LHCN-M2 (cell line): ENCODE results near the gene AHCY. TPM values are rescaled to one million over a fixed set of nuclear protein-coding genes. Genes with fewer than 3 reads are reported as not detected.
A peak's percentile ranks its signal among the peaks of the same experiment; 100 is the strongest.
"Not testable (repeated sequence)": the region's sequence is repeated elsewhere in the genome, so short reads cannot be mapped to it uniquely, and the experiment has no call there.

Experiments used
- DNase-seq: peaks from one replicate; pipeline ENCODE4 v3.0.0-alpha.2; 2012; ENCODE audit warnings: low read depth
- total RNA-seq: library from RNA; depleted of rRNA; stranded (reverse); fragments of >200 nt; gene quantifications from 2 replicates; pipeline ENCODE4 v1.2.3, GENCODE V29; 2014

The AHCY gene
- total RNA-seq, 1 experiment from 2014 or later, result 141 TPM

- no peak for DNase-seq
These were observed 3.4 kb downstream of the AHCY start for GRCh38 chr20:34299556-34300255.

DNA sequence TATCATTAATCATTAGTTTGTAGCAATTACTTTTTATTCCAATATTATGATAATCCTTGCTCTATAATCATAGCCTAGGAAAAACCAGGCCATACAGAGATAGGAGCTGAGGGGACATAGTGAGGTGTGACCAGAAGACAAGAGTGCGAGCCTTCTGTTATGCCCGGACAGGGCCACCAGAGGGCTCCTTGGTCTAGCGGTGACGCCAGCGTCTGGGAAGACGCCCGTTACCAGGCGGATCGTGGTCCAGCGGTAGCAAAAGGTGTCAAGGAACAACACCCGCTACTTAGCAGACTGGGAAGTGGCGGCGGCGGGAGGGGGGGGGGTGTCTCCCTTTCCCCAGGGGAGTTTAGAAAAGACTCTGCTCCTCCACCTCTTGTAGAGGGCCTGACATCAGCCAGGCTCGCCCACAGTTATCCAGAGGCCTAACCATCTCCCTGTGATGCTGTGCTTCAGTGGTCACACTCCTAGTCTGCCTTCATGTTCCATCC is 4.8 kb downstream of the AHCY start:
- not testable (repeated sequence) for DNase-seq

DNA sequence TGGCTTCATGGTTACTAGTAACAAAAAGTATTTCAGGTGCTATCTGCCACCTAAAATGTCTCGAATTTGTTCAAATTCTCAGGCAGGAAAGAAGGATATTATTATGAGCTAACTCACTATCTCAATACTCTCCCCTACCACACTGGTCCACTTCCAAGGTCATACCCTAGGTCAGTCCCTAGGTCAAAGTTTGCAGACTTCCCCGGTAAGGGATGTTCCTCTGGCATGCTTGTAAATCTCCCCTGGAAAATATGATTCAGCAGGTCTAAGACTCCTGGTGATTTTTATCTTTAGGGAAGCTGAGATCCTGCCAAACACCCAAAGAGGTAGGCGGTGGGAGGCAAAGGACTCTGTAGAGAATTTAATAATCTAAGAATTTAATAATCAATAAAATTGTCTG is 6.7 kb downstream of the AHCY start:
- no peak for DNase-seq

DNA sequence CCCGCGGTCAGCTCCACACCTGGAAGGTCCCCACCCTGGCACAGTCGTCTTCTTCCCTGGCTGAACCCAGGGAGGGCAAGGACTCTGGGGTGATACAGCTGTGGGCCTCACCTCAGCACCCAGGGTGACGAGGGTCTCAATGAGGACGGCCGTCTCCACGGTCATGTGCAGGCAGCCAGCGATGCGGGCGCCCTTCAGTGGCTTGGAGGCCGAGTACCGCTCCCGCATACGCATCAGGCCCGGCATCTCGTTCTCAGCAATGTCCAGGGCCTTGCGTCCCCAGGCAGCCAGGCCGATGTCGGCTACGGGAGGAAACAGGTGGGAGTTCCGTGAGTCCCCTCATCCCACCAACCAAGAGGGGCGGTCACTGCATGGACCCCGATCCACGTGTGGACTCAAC is 7.9 kb downstream of the AHCY start:
- no peak for DNase-seq

DNA sequence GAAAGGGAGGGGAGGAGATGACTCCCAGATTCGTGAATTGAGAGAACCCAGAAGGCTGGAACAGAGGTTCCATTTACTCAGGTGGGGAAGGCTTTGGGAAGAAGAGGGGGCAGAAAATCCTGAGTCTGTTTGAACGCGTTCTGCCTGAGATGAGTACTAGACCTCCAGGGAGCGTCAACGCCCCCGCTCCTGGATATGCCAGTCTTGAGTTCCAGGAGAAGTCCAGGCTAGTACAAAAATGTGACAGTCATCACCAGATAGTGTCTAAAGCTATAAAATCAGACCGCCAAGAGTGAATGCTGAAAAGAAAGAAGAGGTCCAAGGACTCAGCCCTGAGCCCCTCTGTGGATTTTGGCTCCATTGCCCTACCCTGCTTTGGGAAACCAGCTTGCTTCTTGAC is 8.6 kb downstream of the AHCY start:
- DNase-seq, result no peak

- DNase-seq, result no peak
These were observed 9.6 kb downstream of the AHCY start for GRCh38 chr20:34293589-34293988.

GRCh38 chr20:34293119-34293518 is 10.0 kb downstream of the AHCY start:
- DNase-seq, result no peak

GRCh38 chr20:34292496-34292895 is 10.7 kb downstream of the AHCY start:
- DNase-seq, result no peak

GRCh38 chr20:34290471-34290870 is 12.7 kb downstream of the AHCY start:
- DNase-seq, result no peak

DNA sequence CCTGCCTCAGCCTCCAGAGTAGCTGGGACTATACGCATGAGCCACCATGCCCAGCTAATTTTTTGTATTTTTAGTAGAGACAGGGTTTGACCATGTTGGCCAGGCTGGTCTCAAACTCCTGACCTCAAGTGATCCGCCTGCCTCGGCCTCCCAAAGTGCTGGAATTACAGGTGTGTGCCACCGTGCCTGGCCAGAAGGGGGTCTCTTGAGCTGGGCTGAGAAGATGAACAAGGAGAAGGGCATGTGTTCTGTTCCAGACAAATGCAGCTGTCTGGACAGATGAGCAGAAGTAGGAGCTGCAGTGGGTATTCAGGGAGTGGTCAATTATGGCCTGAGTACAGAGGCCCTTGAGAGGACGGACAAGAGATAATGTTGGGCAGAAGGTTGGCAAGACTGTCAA is 15.7 kb downstream of the AHCY start:
- DNase-seq, result not testable (repeated sequence)

DNA sequence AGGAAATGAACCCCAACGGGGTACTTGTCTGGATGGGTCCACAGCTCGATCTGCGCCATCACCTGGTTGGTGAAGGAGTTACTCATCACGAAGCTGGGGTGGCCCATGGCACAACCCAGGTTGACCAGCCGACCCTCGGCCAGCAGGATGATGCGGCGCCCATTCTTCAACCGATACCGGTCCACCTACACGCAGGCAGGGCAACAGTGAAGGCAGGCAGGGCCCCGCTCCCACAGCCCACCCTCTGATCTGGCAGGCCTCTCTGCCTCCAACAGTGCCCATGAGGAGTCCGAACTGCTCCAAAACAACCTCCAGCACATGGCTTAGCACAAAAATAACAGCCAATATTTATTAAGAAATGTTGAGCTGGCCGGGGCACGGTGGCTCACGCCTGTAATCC is 17.7 kb downstream of the AHCY start:
- no peak for DNase-seq

DNA sequence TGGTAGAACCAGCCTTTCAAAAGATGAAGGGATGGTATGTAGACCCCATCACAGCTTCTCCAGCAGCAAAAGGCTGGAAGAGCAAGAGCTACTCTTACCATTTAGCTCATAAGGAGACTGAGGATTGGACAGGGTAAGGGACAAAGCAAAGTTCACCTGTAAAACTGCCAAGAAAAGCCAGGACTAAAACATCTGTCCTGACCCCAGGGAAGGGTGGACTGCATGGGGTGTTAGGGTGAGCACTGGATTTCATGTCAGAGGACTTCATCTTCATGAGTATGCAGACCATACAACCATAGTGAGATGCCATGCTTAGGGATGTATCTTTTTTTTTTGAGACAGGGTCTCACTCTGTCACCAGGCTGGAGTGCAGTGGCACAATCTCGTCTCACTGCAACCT is 19.3 kb downstream of the AHCY start:
- DNase-seq, result no peak

DNA sequence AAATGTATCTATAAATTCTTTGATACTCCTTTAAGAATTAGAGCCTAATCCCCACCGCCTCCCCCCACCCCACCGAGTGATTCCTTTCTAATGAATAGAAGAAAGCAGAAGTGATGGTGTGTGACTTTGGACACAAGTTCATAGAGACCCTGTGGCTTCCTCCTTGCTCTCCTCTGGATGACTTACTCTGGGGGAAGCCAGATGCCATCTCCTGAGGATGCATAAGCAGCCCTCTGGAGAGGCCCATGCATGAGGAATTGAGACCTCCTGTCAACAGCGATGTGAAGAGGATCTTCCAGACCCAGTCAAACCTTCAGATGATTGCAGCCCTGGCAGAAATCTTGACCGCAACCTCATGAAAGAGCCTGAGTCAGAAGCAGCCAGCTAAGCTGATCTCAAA is 21.1 kb downstream of the AHCY start:
- no peak for DNase-seq

DNA sequence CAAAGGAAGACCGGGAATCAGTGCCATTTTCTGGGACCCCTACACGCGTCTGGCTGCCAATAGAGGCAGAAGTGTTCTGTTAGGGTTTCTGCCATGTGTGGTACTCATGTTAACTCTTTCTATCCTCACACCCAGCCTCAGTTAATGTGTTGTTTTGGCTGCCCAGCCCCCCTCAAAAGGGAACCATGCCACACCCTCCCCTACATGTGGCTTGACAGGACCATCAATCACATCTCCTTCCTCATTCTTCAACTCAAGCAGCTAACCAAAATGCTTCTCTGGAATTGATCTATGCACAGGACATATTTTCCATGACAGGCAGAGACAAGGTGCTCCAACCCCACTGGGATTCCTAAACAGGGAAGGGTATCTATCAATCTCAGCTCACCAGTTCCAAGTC is 22.0 kb downstream of the AHCY start:
- no peak for DNase-seq

- no peak for DNase-seq
These were observed 28.5 kb downstream of the AHCY start for GRCh38 chr20:34274694-34275093.

- peak; percentile 89 for DNase-seq
These were observed 31.2 kb downstream of the AHCY start for GRCh38 chr20:34271956-34272355.

DNA sequence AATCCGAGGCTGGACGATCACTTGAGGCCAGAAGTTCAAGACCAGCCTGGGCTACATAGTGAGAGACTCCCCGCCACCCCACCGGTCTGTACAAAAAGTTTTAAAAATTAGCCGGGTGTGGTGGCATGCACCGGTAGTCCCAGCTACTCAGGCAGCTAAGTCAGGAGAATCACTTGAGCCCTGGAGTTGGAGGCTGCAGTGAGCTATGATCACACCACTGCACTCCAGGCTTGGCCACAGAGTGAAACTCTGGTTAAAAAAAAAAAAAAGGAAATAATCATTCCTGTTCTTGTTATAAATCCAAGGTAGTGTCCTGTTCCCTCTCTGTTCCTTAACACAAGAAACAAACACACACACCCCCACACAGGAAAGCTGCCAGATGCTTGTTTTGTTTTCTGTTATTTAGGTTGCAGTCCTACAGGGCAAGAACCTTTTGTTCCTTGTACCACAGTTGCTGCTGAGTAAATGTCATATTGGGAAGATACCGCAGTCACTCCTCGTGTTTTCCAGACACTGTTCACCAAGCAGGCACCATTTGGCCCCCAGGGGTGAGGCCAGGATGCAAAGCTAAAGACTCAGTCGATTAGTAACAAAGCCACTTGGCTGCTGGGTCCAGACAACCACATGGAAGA is 33.0 kb downstream of the AHCY start:
- peak; percentile 91 for DNase-seq

DNA sequence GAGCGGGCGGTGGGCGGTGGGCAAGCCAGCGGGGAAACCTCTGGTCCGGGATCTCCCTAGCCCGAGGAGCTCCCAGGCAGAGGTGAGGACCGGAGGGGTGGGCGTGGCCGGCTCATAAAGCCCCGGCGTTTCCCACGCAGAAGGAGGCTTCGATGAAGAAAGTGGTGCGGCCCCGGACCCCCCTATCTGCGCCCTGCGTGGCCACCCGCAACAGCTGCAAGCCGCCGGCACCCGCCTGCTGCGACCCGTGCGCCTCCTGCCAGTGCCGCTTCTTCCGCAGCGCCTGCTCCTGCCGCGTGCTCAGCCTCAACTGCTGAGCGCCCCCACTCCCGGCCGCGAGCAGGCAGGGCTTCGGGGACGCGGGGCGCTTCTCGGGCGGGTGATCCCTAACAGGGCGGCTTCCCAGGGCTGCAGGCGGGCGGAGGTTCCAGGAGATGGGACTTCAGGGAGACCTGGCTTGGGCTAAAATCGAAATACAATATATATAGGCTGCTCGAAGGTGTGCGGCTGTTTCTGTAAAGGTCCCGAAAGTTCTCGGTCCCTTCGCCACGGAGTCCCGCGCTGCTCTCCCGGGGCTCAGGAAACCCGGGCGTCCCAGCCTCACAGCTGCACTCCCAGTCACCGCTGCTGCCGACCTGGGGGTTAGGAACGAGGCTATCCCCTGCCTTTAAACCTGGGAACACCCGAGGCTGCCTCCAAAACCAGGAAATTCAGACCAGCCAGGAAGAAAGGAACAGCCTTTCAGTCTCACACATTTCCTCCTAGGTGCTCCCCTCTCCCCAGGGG is 34.1 kb downstream of the AHCY start:
- DNase-seq, result no peak

DNA sequence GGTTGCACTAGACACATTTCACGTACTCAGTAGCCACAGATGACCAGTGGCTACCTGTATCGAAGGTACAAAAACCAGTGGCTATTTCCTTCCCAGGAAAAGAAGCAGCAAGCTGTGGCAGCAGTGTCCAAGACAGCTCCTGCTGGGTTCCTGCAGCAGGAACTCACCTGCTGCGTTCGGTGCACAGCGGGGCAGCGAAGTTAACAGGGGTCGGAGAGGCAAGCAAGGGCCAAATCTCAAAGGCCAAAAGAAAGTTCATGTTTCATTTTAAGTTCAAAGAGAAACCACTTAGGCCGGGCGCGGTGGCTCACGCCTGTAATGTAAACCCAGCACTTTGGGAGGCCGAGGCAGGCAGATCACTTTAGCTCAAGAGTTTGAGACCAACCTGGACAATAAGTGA is 35.0 kb downstream of the AHCY start:
- DNase-seq, result no peak

- no peak for DNase-seq
These were observed 39.0 kb downstream of the AHCY start for GRCh38 chr20:34264141-34264540.

- not testable (repeated sequence) for DNase-seq
These were observed 39.7 kb downstream of the AHCY start for GRCh38 chr20:34263468-34263867.

GRCh38 chr20:34262488-34263288 is 40.5 kb downstream of the AHCY start:
- DNase-seq, result no peak
